T-helper 1 cell (primary cell): ENCODE results near the gene JAK2.
A peak's percentile ranks its signal among the peaks of the same experiment; 100 is the strongest.
"Not testable (repeated sequence)": the region's sequence is repeated elsewhere in the genome, so short reads cannot be mapped to it uniquely, and the experiment has no call there.

Experiments used
- DNase-seq, 5 donors: peaks; one replicate each; pipeline ENCODE4 v3.0.0-alpha.2; 2012 to 2020

JAK2 gene

GRCh38 chr9:4982721-4983482 is 2.2 kb upstream of the JAK2 start:
- peak in 1 of 5 donors; percentile 57 for DNase-seq

GRCh38 chr9:4983601-4984165 is 1.4 kb upstream of the JAK2 start:
- no peak for DNase-seq

DNA sequence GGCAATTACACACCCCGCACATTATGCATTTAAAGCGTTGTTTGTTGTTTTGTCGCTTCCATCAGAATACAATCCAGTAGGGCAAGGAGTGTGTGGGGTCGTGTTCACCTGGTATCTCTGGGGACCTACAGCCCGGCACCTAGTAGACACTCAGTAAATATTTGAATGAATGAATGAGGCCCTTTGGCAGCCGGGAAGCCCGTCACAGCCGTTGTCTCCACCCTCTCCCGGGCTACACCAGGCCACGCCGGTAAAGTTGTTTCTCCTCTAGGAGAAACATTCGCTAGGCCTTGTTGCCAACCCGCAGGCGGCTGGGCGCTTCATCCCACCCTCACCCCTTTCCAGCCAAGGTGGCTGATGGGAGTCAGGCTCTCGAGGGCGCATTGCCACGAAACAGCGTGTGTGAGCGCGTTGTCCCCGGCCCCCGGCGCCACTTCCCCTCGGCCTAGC is 876 bp upstream of the JAK2 start:
- no peak for DNase-seq

GRCh38 chr9:4985386-4986266 is 554 bp downstream of the JAK2 start:
- DNase-seq, result peak in 4 of 5 donors; percentile 4 to 55 (median 10)

DNA sequence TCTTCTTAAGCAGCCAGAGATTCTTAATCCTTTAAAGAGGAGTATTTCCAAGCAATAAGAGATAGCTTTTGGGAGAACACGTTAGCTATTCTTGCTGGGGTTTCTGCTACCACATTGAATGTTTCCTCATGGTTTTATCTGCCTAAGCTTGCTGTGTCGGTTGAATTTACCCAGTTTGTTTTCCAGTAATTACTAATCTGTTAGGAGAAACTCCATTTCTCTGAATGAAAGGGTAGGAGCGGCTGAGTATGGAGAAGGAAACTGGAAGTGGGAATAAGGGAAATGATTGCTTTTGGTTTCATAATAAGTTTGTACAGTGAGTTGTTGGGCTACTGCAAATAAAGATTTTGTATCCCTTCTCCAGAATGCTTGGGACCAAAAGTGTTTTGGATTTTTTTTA is 1.2 kb downstream of the JAK2 start:
- DNase-seq, result no peak

- no peak for DNase-seq
Measured at GRCh38 chr9:4986783-4987182, 1.7 kb downstream of the JAK2 start.

- DNase-seq, result peak in 4 of 5 donors; percentile 23 to 69 (median 48)
Measured at GRCh38 chr9:4987961-4988421, 2.9 kb downstream of the JAK2 start.

- DNase-seq, result no peak
Measured at GRCh38 chr9:4992872-4993271, 7.8 kb downstream of the JAK2 start.

DNA sequence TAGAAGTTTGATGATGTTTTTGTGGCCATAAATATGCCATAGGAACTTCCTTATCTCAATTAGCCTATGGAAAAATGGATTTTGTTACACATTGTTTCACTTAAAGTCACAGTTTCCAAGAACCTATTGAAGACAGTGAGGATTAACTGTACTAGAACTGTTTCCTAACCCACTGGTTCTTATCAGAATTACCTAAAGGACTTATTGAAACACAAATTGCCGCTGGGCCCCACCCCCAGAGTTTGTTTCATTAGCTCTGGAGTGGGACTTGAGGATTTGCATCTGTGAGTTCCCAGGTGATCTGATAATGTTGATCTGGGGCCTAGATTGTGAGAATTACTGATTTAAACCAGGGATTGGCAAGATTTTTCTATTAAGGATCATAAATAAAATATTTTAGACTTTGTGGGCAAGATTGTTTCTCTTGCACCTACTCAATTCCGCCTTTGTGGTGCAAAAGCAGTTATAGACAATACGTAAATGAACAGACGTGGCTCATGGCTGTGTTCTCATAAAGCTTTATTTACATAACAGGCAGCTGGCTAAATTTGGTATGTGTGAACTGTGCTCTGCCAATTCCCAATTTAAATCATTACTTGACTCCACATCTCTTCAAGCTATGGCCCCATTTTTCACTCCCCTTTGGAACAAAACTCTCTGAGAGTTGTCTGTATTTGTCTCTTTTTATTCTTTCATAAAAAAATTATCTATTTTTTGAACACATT is 9.3 kb downstream of the JAK2 start:
- no peak for DNase-seq

DNA sequence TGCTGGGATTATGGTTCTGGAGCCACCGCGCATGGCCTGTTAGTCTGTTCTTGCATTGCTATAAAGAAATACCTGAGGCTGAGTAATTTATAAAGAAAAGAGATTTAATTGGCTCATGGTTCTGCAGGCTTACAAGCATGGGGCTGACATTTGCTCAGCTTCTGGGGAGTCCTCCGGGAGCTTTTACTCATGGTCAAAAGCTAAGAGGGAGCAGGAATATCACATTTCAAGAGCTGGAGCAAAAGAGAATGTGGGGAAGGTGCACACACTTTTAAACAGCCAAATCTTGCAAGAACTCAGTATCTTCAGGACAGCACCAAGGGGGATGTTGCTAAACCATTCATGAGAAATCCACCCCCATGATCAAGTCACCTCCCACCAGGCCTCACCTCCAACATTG is 12.1 kb downstream of the JAK2 start:
- DNase-seq, result no peak

DNA sequence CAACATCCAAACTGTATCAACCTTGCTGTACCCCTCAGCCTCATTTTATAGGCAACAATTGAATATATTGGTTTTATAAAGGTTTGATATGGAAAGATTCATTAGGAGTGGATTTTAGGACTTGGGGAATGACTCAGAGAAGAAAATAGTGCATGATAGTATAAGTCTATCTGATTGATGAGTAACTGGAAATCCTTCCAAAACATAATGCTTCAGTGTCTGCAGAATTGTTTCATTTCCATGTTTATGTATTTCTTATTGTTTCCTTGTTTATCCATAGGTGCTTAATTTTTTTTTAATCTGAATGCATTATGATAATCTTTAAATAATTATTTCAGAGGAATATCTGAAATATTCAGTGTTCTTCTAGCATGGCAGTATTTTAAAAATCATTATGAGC is 12.6 kb downstream of the JAK2 start:
- no peak for DNase-seq

DNA sequence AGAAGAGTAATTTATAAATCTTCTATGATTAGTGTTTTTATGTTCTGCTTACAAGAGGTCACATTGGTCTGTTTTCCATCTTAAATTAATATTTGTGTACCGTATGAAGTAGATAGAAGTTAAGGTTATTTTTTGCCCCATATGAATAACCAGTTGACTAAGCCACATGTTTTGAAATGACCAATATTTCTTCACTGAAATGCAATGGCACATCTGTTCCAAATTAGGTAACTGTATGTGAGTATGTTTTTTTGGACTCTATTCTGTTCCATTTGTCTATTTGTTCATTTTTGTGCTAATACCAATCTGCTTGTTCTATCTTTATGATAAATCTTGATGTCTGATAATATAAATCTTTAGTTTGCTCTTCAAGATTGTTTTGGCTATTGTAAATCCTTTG is 17.7 kb downstream of the JAK2 start:
- DNase-seq, result no peak

DNA sequence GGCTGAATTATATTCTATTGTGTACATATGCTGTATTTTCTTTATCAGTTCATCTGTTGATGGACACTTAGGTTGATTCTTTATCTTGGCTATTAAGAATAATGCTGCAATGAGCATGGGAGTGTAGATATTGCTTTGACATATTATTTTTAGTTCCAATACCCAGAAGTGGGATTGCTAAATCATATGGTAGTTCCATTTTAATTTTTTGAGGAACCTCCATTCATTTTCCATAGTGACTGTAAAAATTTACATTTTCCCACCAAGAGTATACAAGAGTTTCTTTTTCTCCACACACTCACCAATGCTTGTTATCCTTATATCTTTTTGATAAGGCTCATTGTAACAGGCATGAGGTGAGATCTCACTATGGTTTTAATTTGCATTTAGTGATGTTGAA is 19.4 kb downstream of the JAK2 start:
- no peak for DNase-seq

- DNase-seq, result no peak
Measured at GRCh38 chr9:5008202-5008601, 23.1 kb downstream of the JAK2 start.

DNA sequence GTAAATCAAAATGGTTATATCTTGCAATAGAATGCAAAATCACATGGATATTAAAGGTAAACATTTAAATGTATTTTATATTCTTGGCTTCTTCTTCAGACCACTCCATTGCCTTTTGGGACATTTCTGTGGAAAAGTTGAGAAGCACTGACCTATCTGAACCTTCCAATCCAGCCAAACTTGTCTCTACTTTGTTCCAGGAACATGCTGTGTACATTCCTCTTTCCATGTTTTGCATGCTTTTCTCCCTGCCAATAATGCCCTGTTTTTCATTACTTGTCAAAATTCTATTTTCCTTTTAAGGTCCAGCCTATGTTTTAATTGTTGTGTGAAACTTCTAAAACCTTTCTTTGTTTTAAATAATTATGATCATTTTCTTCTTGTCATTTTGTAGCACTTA is 28.3 kb downstream of the JAK2 start:
- no peak for DNase-seq

DNA sequence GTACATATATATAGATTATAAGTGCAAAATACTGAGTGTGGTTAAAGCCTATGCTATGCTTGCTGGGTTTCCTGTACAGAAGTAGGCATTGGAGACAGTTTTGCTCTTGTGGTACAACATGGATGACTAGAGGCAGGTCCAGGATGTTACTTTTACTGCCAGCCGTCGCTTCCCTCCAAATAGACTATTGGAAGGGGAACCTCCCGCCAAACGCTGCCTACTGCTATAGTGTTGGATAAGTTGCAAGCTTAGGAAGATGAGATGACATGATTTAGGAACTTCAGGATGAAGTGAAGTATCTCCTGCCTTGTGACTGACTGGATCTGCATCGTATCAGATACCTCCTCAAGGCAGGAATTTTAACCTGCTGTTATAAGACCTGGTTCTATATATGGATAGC is 30.9 kb downstream of the JAK2 start:
- DNase-seq, result no peak

DNA sequence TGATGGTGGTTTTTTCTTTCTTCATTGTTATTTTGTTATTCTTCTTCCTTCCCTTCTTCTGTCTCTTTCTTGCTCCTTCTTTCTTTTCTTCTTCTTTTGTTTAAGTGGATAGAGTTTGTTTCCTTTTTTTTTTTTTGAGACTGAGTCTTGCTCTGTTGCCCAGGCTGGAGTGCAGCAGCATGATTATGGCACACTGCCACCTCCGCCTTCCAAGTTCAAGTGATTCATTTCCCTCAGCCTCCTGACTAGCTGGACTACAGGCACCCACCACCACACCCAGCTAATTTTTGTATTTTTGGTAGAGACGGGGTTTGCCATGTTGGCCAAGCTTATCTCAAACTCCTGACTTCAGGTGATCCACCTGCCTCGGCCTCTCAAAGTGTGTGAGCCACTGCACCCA is 40.3 kb downstream of the JAK2 start:
- DNase-seq, result no peak

GRCh38 chr9:5031941-5032340 is 46.9 kb downstream of the JAK2 start:
- not testable (repeated sequence) for DNase-seq

DNA sequence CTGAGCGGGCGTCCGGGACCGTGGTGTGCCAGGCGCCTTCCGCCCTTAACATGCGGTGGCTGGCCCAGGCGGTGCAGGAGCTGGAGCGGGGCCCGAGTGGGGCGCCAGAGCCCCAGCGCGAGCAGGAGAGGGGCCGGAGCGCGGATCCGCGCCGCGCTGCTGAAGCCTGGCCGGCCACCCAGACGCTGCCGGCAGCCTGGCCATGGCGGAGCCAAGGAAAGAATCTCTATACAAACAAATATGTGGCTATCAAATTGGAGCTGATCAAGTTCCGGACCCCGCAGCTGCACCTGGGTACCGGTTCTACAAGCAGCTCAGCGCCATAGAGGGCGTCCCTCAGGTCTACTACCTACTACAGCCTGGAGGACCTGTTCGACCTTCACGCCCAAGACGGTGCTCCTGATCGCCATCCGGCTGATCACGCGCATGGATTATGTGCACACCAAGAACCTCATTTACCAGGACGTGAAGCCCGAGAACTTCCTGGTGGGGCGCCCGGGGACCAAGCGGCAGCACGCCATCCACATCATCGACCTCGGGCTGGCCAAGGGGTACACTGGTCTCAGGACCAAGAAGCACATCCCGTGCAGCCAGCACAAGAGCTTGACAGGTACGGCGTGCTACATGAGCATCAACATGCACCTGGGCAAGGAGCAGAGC is 55.8 kb downstream of the JAK2 start:
- DNase-seq, result no peak

DNA sequence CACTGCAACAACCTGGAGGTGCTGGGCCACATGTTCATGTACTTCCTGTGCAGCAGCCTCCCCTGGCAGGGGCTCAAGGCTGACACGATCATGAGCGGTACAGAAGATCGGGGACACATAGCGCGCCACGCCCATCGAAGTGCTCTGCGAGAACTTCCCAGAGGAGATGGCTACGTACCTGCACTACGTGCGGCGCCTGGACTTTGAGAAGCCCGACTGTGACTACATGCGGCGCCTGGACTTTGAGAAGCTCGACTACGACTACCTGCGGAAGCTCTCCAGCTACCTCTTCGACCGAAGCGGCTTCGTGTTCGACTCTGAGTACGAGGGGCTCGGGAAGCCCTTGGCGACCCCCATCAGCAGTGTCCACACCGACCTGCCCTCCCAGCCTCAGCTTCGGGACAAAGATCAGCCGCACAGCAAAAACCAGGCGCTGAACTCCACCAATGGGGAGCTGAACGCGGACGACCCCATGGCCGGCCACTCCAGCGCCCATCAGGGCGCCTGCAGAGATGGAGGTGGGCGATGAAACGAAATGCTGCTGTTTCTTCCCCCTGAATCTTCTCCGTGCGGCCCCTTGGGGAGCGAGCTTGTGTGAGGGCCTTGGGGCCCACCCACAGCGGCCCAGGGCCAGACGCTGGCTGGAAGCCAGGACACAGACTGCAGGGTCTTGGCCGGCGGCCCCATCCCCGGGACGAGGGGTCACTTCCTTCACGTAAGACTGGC is 56.5 kb downstream of the JAK2 start:
- no peak for DNase-seq

GRCh38 chr9:5042661-5043178 is 57.6 kb downstream of the JAK2 start:
- no peak for DNase-seq
